ENCODE data around the gene NCOA1. TPM values are rescaled to one million over a fixed set of nuclear protein-coding genes. Genes with fewer than 3 reads are reported as not detected.

NCOA1 gene
- total and polyA plus RNA-seq, 2 of the 4 experiments (the other 2 are of a cell fraction), result 6.7 to 11.3 TPM

- Histone ChIP-seq H3K9ac (ENCODE audit: low read depth, low read length) (no peak overlapping the region), H3K27ac (ENCODE audit: insufficient read depth, low read length) (no peak overlapping the region), H3K4me1 (ENCODE audit: control insufficient read depth, insufficient read depth, low read length) (peaks cover under 1% of the 10 kb centered on the region; the same call in 1 of the 2 replicates), H3K18ac (ENCODE audit: low read depth, low read length) (no peak overlapping the region), H3K4me3 (ENCODE audit: insufficient read depth, low read depth, low read length) (no peak overlapping the region), H4K91ac (ENCODE audit: insufficient read depth, low read depth, low read length) (no peak overlapping the region), H2BK120ac (ENCODE audit: low read depth, low read length) (no peak overlapping the region), H4K8ac (ENCODE audit: low read depth in 2 of 2, low read length in 2 of 2) (no peak overlapping the region), H3K14ac (replicated peaks; ENCODE audit: low read depth, low read length) (no peak overlapping the region), H3K4me2 (ENCODE audit: low read depth, low read length) (no peak overlapping the region), H3K9me3 (ENCODE audit: control insufficient read depth, insufficient read depth, low read length) (no peaks in the 10 kb centered on the region), H2AFZ (replicated peaks; ENCODE audit: low read length, poor library complexity) (no peak overlapping the region), H2BK5ac (ENCODE audit: low read depth, low read length, poor library complexity, severe bottlenecking) (no peak overlapping the region), H4K5ac (ENCODE audit: low read depth, low read length) (no peak overlapping the region), H3K36me3 (ENCODE audit: control insufficient read depth, insufficient read depth, low read length) (peaks cover 6% of the 10 kb centered on the region), H3K79me1 (ENCODE audit: low read depth in 1 of 2, low read length in 2 of 2) (no peaks in the 10 kb centered on the region), H2AK9ac (replicated peaks; ENCODE audit: low read depth, low read length, poor library complexity) (no peak overlapping the region), H2AK5ac (ENCODE audit: low read depth, low read length) (no peak overlapping the region), H4K20me1 (ENCODE audit: insufficient read depth, low read length) (no peaks in the 10 kb centered on the region), H3K56ac (ENCODE audit: extremely low read depth, insufficient read depth, low read length) (no peak overlapping the region), H3K23ac (ENCODE audit: low read depth, low read length) (no peak overlapping the region), H2BK15ac (ENCODE audit: low read depth, low read length) (no peak overlapping the region), H3K9me1 (ENCODE audit: insufficient read depth, low read length) (peaks cover 3% of the 10 kb centered on the region; the same call in 1 of the 2 replicates), H2BK20ac (ENCODE audit: low read depth, low read length) (no peak overlapping the region), H3K4ac (ENCODE audit: low read depth, low read length) (no peak overlapping the region), H3K27me3 (ENCODE audit: control insufficient read depth, insufficient read depth, low read length) (no peaks in the 10 kb centered on the region)
- DNase-seq (no peak), ATAC-seq (ENCODE audit: low read depth) (no peak)
- ChIA-PET CTCF (no interaction called here), POLR2A (ENCODE audit: unreplicated experiment) (no interaction called here)
- TF ChIP-seq MXI1 (IDR thresholded peaks at IDR 0.05; ENCODE audit: borderline replicate concordance, low read depth, low read length), result no peak
- TF ChIP-seq FOS (IDR thresholded peaks at IDR 0.05; ENCODE audit: low read depth, low read length), result no peak
- TF ChIP-seq NFE2L2 (IDR thresholded peaks at IDR 0.05; ENCODE audit: low read depth, low read length), result no peak
- TF ChIP-seq MAFK (IDR thresholded peaks at IDR 0.05; ENCODE audit: low read depth, low read length), result no peak
- TF ChIP-seq RCOR1 (IDR thresholded peaks at IDR 0.05; ENCODE audit: insufficient replicate concordance, low read length), result no peak
- TF ChIP-seq POLR2A (IDR thresholded peaks at IDR 0.05; ENCODE audit: low read depth, low read length), result no peak
- TF ChIP-seq CTCF (conservative IDR thresholded peaks at IDR 0.05; ENCODE audit: low read depth, low read length), result no peak
- TF ChIP-seq BHLHE40 (IDR thresholded peaks at IDR 0.05; ENCODE audit: low read depth, low read length), result no peak
- TF ChIP-seq CHD1 (IDR thresholded peaks at IDR 0.05; ENCODE audit: low read depth, low read length), result no peak
- TF ChIP-seq RAD21 (IDR thresholded peaks at IDR 0.05; ENCODE audit: low read length), result no peak
- TF ChIP-seq MAZ (IDR thresholded peaks at IDR 0.05; ENCODE audit: borderline replicate concordance, low read depth, low read length), result no peak
- TF ChIP-seq USF2 (IDR thresholded peaks at IDR 0.05; ENCODE audit: low read depth, low read length), result no peak
- TF ChIP-seq CEBPB (IDR thresholded peaks at IDR 0.05; ENCODE audit: low read depth, low read length), result no peak
- no peak for TF ChIP-seq ELK1 (IDR thresholded peaks at IDR 0.05; ENCODE audit: borderline replicate concordance, low read depth, low read length)
- intact Hi-C loops (cut with micrococcal nuclease), result no loop called here
- dilution Hi-C loops (cut with HindIII; ENCODE audit: low sequenced_read_pairs, unreplicated experiment), result no loop called here
- WGBS, 2 experiments (ENCODE audit: extremely low coverage in 2 of 2, insufficient read length in 1 of 2), result no CpG with 5 or more reads among the region's 1 CpG
- no TSS peak for BruUV-seq (replicated peaks)
- in situ Hi-C loops (cut with MboI; ENCODE audit: low sequenced_read_pairs), result no loop called here
Measured at GRCh38 chr2:24756789-24757188, 265.7 kb downstream of the NCOA1 start.

Data from IMR-90 (cell line).